A549 (cell line): ENCODE results near the gene BRINP1. TPM values are rescaled to one million over a fixed set of nuclear protein-coding genes. Genes with fewer than 3 reads are reported as not detected.

Source experiments
- ATAC-seq, 2 experiments: fragments of 200-7000 bp in 1 of 2; fragments of >200 bp in 1 of 2; cut with Nextera tagmentation in 1 of 2; cut with Tn5 transposase in 1 of 2; 3 replicates each; pipeline versions ENCODE4 v1.8.0 to v1.9.1; 2018 to 2020; ENCODE audit warnings: mild to moderate bottlenecking in 1 of 2, moderate library complexity in 1 of 2
- CTCF ChIA-PET: fragments of 300-600 bp; sonication (Branson Sonifier 250); formaldehyde crosslinking; extraction: SDS; loops from one replicate; lab custom pipeline; 2021; ENCODE audit warnings: antibody characterized with exemption, inconsistent platforms; lab: Yijun Ruan, JAX
- POLR2A ChIA-PET: fragments of 350-600 bp; formaldehyde crosslinking; extraction: SDS; loops from one replicate; lab custom pipeline; 2021; ENCODE audit warnings: antibody characterized with exemption, inconsistent platforms; lab: Yijun Ruan, JAX
- DNase-seq, 2 experiments: peaks; one replicate each; pipeline versions ENCODE4 v3.0.0 to v3.0.0-alpha.2; 2011 to 2016; ENCODE audit warnings: low read depth in 1 of 2, low spot score in 1 of 2
- FAIRE-seq: peaks from 2 replicates; lab custom pipeline; 2011; peaks lifted over from hg19 to GRCh38; lab: Jason Lieb, UNC
- H3K27ac ChIP-seq, 2 experiments: fragments of >200 bp; sonication (Bioruptor Twin); formaldehyde crosslinking; 3 replicates each; pipeline ENCODE4 v1.5.1; 2016 to 2017
- H3K4me1 ChIP-seq: fragments of >200 bp; sonication (Bioruptor Twin); formaldehyde crosslinking; 3 replicates; pipeline ENCODE4 v1.6.1; 2016
- H3K4me2 ChIP-seq: fragments of >200 bp; sonication (Bioruptor Twin); formaldehyde crosslinking; 3 replicates; pipeline ENCODE4 v1.6.1; 2016
- H3K4me3 ChIP-seq: fragments of >200 bp; sonication (Bioruptor Twin); formaldehyde crosslinking; 3 replicates; pipeline ENCODE4 v1.5.1; 2016
- H3K9me3 ChIP-seq: fragments of >200 bp; sonication (Bioruptor Twin); formaldehyde crosslinking; 3 replicates; pipeline ENCODE4 v1.6.1; 2016
- CBX2 ChIP-seq: fragments of 200-600 bp; sonication (generic); IDR thresholded peaks from 2 replicates; pipeline ENCODE4 v1.6.1; 2016; ENCODE audit warnings: low read depth, mild to moderate bottlenecking, borderline replicate concordance
- CBX8 ChIP-seq: fragments of 200-600 bp; sonication (generic); IDR thresholded peaks from 2 replicates; pipeline ENCODE4 v1.6.1; 2016
- CHD4 ChIP-seq: fragments of 200-600 bp; sonication (generic); IDR thresholded peaks from 2 replicates; pipeline ENCODE4 v1.6.1; 2016; ENCODE audit warnings: antibody characterized with exemption, mild to moderate bottlenecking, borderline replicate concordance
- E2F6 ChIP-seq: IDR thresholded peaks from 2 replicates; pipeline ENCODE4 v1.6.1; 2012; ENCODE audit warnings: low read depth, borderline replicate concordance
- EHF ChIP-seq: fragments of 250-450 bp; sonication (Bioruptor Pico); IDR thresholded peaks from 2 replicates; pipeline ENCODE4 v1.5.0; 2020; ENCODE audit warnings: mild to moderate bottlenecking
- EP300 ChIP-seq, 2 experiments: fragments of >200 bp; sonication (Bioruptor Twin); formaldehyde crosslinking; IDR thresholded peaks; 2 replicates in 1 of 2; 3 replicates in 1 of 2; pipeline ENCODE4 v1.6.1; 2016 to 2017
- FOSB ChIP-seq: fragments of 250-450 bp; sonication (Bioruptor Pico); IDR thresholded peaks from 2 replicates; pipeline ENCODE4 v1.5.0; 2020; ENCODE audit warnings: mild to moderate bottlenecking, moderate library complexity
- FOSL2 ChIP-seq, 2 experiments: fragments of 450-650 bp in 1 of 2; fragments of >200 bp in 1 of 2; sonication (Bioruptor Twin) in 1 of 2; formaldehyde crosslinking; IDR thresholded peaks; 2 replicates each; pipeline versions ENCODE4 v1.5.0 to v1.6.1; 2016 to 2020; ENCODE audit warnings: mild to moderate bottlenecking in 1 of 2, moderate library complexity in 1 of 2
- HDAC2 ChIP-seq: fragments of 200-600 bp; sonication (generic); IDR thresholded peaks from 2 replicates; pipeline ENCODE4 v1.6.1; 2016
- HES2 ChIP-seq: fragments of >200 bp; sonication (Bioruptor Twin); formaldehyde crosslinking; IDR thresholded peaks from 2 replicates; pipeline ENCODE4 v1.6.1; 2016
- HEYL ChIP-seq: fragments of 250-450 bp; sonication (Bioruptor Pico); IDR thresholded peaks from 2 replicates; pipeline ENCODE4 v1.8.0; 2021; ENCODE audit warnings: mild to moderate bottlenecking, moderate library complexity
- HOXA7 ChIP-seq: fragments of 250-450 bp; sonication (Bioruptor Pico); IDR thresholded peaks from 2 replicates; pipeline ENCODE4 v1.5.0; 2020; ENCODE audit warnings: mild to moderate bottlenecking, moderate library complexity
- HOXB13 ChIP-seq: fragments of 250-450 bp; sonication (Bioruptor Pico); IDR thresholded peaks from 2 replicates; pipeline ENCODE4 v1.5.0; 2020; ENCODE audit warnings: low read depth, mild to moderate bottlenecking, moderate library complexity
- MAFK ChIP-seq: fragments of 450-650 bp; IDR thresholded peaks from 2 replicates; pipeline ENCODE4 v1.6.1; 2014; ENCODE audit not compliant: partially characterized antibody
- MAX ChIP-seq: IDR thresholded peaks from 2 replicates; pipeline ENCODE4 v1.6.1; 2012
- NFE2L2 ChIP-seq: fragments of 150-350 bp; conservative IDR thresholded peaks from 2 replicates; pipeline ENCODE4 v1.6.1; 2014; ENCODE audit warnings: low read length
- NPAS2 ChIP-seq: fragments of 250-450 bp; sonication (Bioruptor Pico); IDR thresholded peaks from 2 replicates; pipeline ENCODE4 v1.8.0; 2022; ENCODE audit warnings: mild to moderate bottlenecking, moderate library complexity, borderline replicate concordance
- NR3C1 ChIP-seq: fragments of >200 bp; sonication (Bioruptor Twin); formaldehyde crosslinking; IDR thresholded peaks from 3 replicates; pipeline ENCODE4 v1.6.1; 2017
- POLR2A ChIP-seq: IDR thresholded peaks from 2 replicates; pipeline ENCODE4 v1.6.1; 2012; ENCODE audit warnings: mild to moderate bottlenecking, low read length
- RARB ChIP-seq: fragments of 250-450 bp; sonication (Bioruptor Pico); IDR thresholded peaks from 2 replicates; pipeline ENCODE4 v1.8.0; 2021; ENCODE audit warnings: mild to moderate bottlenecking, moderate library complexity
- TFCP2L1 ChIP-seq: fragments of 250-450 bp; sonication (Bioruptor Pico); IDR thresholded peaks from 2 replicates; pipeline ENCODE4 v1.5.0; 2021; ENCODE audit warnings: mild to moderate bottlenecking
- WGBS: methylation state at CpG from one replicate; pipeline ENCODE4 v1.1.6; 2017; ENCODE audit errors: missing lambda C conversion rate; 5-methylcytosine and 5-hydroxymethylcytosine counted together
- polyA plus RNA-seq, 4 experiments: library from polyadenylated mRNA; depleted of rRNA in 3 of 4; stranded (reverse); fragments of >200 nt; fragmentation: RNase III in 1 of 4; extraction: RNeasy Plus Mini Kit Qiagen cat#74134 plus additional on column Dnase treatment in 1 of 4; gene quantifications; 2 replicates in 3 of 4; 3 replicates in 1 of 4; pipeline ENCODE4 v1.2.3, GENCODE V29; 2011 to 2017
- TF ChIP-seq, protein P1 (sequence below): fragments of 150-350 bp; IDR thresholded peaks from 2 replicates; pipeline ENCODE4 v1.6.1; 2014; ENCODE audit warnings: low read depth, mild to moderate bottlenecking, low read length
- TF ChIP-seq, protein P2 (sequence below): fragments of >200 bp; sonication (Bioruptor Twin); formaldehyde crosslinking; IDR thresholded peaks from 3 replicates; pipeline ENCODE4 v1.5.1; 2016
- TF ChIP-seq, protein P3 (sequence below): fragments of 250-450 bp; sonication (Bioruptor Pico); IDR thresholded peaks from 2 replicates; pipeline ENCODE4 v1.5.0; 2021; ENCODE audit warnings: mild to moderate bottlenecking, moderate library complexity, borderline replicate concordance

BRINP1 gene
- polyA plus RNA-seq, 2 of the 4 experiments (the other 2 are of a cell fraction): 0.13 to 0.17 TPM

DNA sequence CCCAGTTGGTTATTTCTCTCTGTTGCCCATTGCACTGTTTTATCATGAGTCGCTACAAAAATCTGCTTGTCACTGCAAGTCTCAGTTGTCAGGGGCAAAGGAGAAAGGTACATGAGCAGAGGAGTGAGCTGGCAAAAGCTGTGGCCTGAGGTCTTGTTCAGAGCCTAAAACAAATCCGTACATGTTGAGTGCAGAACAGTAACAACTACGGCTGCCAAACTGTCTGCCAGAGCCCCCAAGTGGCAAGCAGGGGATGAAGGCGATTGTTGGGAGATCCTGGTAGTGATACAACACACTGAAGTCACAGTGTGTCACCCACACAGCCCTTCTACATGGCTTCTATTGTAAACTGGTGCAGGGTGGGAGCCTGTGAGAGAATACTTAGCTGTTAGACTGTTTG, 50.9 kb downstream of the BRINP1 start:
- Histone ChIP-seq H3K9me3 (no peaks in the 10 kb centered on the region; the same call in 2 of the 3 replicates), H3K4me3 (no peak overlapping the region), H3K4me2 (no peak overlapping the region), H3K4me1 (no peaks in the 10 kb centered on the region), H3K27ac (no peak overlapping the region)
- POLR2A ChIA-PET: no interaction called here
- FAIRE-seq (no peak), DNase-seq (no peak), ATAC-seq (no peak)
- WGBS: under 1% methylated on average over 4 of the region's 4 CpGs
- CTCF ChIA-PET: no interaction called here
- TF ChIP-seq RARB (no peak), CHD4 (no peak), CBX2 (no peak), FOSB (no peak), TFCP2L1 (CRISPR knock-in tag) (no peak), HEYL (CRISPR knock-in tag) (no peak), NPAS2 (CRISPR knock-in tag) (no peak)
- TF ChIP-seq, protein P1, sequence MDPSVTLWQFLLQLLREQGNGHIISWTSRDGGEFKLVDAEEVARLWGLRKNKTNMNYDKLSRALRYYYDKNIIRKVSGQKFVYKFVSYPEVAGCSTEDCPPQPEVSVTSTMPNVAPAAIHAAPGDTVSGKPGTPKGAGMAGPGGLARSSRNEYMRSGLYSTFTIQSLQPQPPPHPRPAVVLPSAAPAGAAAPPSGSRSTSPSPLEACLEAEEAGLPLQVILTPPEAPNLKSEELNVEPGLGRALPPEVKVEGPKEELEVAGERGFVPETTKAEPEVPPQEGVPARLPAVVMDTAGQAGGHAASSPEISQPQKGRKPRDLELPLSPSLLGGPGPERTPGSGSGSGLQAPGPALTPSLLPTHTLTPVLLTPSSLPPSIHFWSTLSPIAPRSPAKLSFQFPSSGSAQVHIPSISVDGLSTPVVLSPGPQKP: no peak
- TF ChIP-seq, protein P2, sequence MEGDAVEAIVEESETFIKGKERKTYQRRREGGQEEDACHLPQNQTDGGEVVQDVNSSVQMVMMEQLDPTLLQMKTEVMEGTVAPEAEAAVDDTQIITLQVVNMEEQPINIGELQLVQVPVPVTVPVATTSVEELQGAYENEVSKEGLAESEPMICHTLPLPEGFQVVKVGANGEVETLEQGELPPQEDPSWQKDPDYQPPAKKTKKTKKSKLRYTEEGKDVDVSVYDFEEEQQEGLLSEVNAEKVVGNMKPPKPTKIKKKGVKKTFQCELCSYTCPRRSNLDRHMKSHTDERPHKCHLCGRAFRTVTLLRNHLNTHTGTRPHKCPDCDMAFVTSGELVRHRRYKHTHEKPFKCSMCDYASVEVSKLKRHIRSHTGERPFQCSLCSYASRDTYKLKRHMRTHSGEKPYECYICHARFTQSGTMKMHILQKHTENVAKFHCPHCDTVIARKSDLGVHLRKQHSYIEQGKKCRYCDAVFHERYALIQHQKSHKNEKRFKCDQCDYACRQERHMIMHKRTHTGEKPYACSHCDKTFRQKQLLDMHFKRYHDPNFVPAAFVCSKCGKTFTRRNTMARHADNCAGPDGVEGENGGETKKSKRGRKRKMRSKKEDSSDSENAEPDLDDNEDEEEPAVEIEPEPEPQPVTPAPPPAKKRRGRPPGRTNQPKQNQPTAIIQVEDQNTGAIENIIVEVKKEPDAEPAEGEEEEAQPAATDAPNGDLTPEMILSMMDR: no peak

- TF ChIP-seq POLR2A (no peak), MAX (no peak), HOXB13 (no peak), NR3C1 (no peak), HDAC2 (no peak), EP300 (IDR thresholded peaks at IDR 0.05) (no peak), EHF (CRISPR knock-in tag) (no peak), MAFK (no peak), HEYL (CRISPR knock-in tag) (no peak), CHD4 (no peak), HES2 (no peak), TFCP2L1 (CRISPR knock-in tag) (no peak), HOXA7 (CRISPR knock-in tag) (no peak), CBX8 (no peak), NFE2L2 (no peak), FOSL2 (IDR thresholded peaks at IDR 0.05) (no peak), FOSL2 (CRISPR knock-in tag; IDR thresholded peaks at IDR 0.05) (no peak), E2F6 (no peak)
- TF ChIP-seq, protein P3, sequence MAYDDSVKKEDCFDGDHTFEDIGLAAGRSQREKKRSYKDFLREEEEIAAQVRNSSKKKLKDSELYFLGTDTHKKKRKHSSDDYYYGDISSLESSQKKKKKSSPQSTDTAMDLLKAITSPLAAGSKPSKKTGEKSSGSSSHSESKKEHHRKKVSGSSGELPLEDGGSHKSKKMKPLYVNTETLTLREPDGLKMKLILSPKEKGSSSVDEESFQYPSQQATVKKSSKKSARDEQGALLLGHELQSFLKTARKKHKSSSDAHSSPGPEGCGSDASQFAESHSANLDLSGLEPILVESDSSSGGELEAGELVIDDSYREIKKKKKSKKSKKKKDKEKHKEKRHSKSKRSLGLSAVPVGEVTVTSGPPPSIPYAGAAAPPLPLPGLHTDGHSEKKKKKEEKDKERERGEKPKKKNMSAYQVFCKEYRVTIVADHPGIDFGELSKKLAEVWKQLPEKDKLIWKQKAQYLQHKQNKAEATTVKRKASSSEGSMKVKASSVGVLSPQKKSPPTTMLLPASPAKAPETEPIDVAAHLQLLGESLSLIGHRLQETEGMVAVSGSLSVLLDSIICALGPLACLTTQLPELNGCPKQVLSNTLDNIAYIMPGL (CRISPR knock-in tag): no peak
- TF ChIP-seq, protein P1: no peak
- FAIRE-seq (no peak), ATAC-seq (no peak), DNase-seq (no peak)
- H3K4me2 ChIP-seq: no peak overlapping the region
- no peak overlapping the region for H3K4me3 ChIP-seq
- ChIA-PET CTCF (no interaction called here), POLR2A (no interaction called here)
- no peak overlapping the region for H3K27ac ChIP-seq
- no peaks in the 10 kb centered on the region for H3K4me1 ChIP-seq
- H3K9me3 ChIP-seq: no peaks in the 10 kb centered on the region
- 0% methylated on average over 4 of the region's 4 CpGs for WGBS
These were observed 55.4 kb downstream of the BRINP1 start for GRCh38 chr9:119313846-119314245.
